GM23338 (cell line): Measurements from ENCODE around the gene FAF1.

Experiments
- CREB1 ChIP-seq: fragments of 250-450 bp; sonication (Bioruptor Pico); IDR thresholded peaks from 2 replicates; pipeline ENCODE4 v1.5.0; 2020; ENCODE audit warnings: low read depth, mild to moderate bottlenecking, moderate library complexity
- CTCF ChIP-seq, 2 experiments: fragments of 200-600 bp in 1 of 2; sonication (generic) in 1 of 2; conservative IDR thresholded peaks; 2 replicates each; pipeline versions ENCODE4 v1.5.1 to v1.6.1; 2016 to 2017; ENCODE audit warnings: antibody characterized with exemption in 2 of 2, low read depth in 2 of 2, mild to moderate bottlenecking in 2 of 2, moderate library complexity in 1 of 2
- EZH2 ChIP-seq: fragments of 200-600 bp; sonication (generic); IDR thresholded peaks from one replicate; pipeline ENCODE4 v1.8.0; 2017; ENCODE audit warnings: antibody characterized with exemption, mild to moderate bottlenecking, low read depth; ENCODE audit not compliant: unreplicated experiment
- JUNB ChIP-seq: IDR thresholded peaks from one replicate; pipeline ENCODE4 v1.6.1; 2016; ENCODE audit warnings: antibody characterized with exemption; ENCODE audit not compliant: unreplicated experiment
- POLR2AphosphoS5 ChIP-seq: IDR thresholded peaks from 2 replicates; pipeline ENCODE4 v1.6.1; 2016; ENCODE audit warnings: antibody characterized with exemption, low read depth
- REST ChIP-seq: IDR thresholded peaks from one replicate; pipeline ENCODE4 v1.6.1; 2018; ENCODE audit warnings: antibody characterized with exemption; ENCODE audit not compliant: unreplicated experiment
- STAT1 ChIP-seq: IDR thresholded peaks from one replicate; pipeline ENCODE4 v1.6.1; 2016; ENCODE audit warnings: antibody characterized with exemption; ENCODE audit not compliant: unreplicated experiment
- ZNF462 ChIP-seq: fragments of 250-450 bp; sonication (Bioruptor Pico); IDR thresholded peaks from 2 replicates; pipeline ENCODE4 v1.5.0; 2020; ENCODE audit warnings: mild to moderate bottlenecking, moderate library complexity

GRCh38 chr1:50582346-50582745 is 377.7 kb downstream of the FAF1 start:
- TF ChIP-seq CTCF (conservative IDR thresholded peaks at IDR 0.05; ENCODE audit: low read depth in 2 of 2), result peak in 1 of 2 experiments; percentile 37; a peak in 2 of 4 replicates
- no peak for TF ChIP-seq EZH2
- no peak for TF ChIP-seq REST
- TF ChIP-seq POLR2AphosphoS5, result no peak
- TF ChIP-seq STAT1, result no peak
- no peak for TF ChIP-seq JUNB
- TF ChIP-seq CREB1 (CRISPR knock-in tag), result no peak
- TF ChIP-seq ZNF462 (CRISPR knock-in tag), result no peak
